Measurements from ENCODE around the gene KCNB1.

Gene KCNB1

DNA sequence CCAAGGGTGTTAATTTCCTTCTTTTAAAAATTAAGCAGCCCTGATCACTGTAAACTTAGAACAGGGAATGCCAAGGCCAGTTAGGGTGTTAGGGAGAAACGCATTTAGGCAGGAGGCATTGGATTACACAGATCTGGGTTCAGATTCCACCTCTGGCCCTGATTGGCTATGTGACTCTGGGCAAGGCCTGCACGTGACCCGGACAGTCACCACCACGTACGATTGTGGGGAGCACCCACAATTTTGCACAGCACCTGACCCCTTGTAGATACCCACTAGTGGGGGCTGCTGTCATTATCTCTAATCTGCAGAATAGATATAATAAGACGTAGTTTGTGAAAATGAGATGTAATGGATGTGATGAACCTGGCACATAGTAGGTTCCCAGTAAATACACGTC is 145.1 kb downstream of the KCNB1 start:
- no peak overlapping the region for H3K27ac ChIP-seq
- TF ChIP-seq, protein P1, sequence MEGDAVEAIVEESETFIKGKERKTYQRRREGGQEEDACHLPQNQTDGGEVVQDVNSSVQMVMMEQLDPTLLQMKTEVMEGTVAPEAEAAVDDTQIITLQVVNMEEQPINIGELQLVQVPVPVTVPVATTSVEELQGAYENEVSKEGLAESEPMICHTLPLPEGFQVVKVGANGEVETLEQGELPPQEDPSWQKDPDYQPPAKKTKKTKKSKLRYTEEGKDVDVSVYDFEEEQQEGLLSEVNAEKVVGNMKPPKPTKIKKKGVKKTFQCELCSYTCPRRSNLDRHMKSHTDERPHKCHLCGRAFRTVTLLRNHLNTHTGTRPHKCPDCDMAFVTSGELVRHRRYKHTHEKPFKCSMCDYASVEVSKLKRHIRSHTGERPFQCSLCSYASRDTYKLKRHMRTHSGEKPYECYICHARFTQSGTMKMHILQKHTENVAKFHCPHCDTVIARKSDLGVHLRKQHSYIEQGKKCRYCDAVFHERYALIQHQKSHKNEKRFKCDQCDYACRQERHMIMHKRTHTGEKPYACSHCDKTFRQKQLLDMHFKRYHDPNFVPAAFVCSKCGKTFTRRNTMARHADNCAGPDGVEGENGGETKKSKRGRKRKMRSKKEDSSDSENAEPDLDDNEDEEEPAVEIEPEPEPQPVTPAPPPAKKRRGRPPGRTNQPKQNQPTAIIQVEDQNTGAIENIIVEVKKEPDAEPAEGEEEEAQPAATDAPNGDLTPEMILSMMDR (conservative IDR thresholded peaks at IDR 0.05) = no peak

DNA sequence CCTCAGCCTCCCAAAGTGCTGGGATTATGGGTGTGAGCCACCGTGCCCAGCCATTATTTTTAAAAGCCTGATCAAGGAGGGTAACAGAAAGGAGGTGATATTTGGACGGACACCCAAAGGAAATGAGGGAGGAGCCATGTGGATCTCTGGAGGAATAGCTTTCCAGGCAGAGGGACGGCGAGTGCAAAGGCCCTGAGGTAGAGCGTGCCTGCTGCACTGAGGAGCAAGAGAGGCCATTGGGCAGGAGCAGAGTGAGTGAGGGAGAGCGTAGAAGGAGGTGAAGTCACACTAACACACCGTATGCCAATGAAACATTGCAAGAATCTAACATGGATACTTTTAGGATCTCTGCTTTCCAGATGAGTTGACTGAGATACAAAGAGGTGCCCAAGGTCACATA is 145.7 kb downstream of the KCNB1 start:
- H3K27ac ChIP-seq = no peak overlapping the region
- TF ChIP-seq, protein P1 (conservative IDR thresholded peaks at IDR 0.05) = no peak

DNA sequence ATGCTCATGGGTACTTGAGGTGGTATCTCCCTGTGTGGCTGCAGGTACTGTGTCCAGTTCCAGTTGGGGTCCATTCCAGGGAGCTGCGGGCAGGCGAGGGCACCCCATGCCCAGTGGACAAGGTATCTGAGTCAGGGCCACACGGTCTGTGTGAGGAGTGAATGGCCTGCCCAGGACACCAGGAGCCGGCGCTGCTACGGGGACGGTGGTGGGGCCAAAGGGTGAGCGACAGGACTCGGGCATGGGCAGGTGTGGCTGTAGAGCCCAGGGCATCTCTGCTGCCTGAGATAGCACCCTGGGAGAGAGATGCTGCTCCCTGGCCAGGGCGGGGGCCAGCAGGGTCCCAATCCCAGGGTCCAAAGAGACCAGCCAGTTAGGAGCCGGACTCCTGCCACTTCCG is 147.0 kb downstream of the KCNB1 start:
- no peak overlapping the region for H3K27ac ChIP-seq
- TF ChIP-seq, protein P1 (conservative IDR thresholded peaks at IDR 0.05) = no peak

DNA sequence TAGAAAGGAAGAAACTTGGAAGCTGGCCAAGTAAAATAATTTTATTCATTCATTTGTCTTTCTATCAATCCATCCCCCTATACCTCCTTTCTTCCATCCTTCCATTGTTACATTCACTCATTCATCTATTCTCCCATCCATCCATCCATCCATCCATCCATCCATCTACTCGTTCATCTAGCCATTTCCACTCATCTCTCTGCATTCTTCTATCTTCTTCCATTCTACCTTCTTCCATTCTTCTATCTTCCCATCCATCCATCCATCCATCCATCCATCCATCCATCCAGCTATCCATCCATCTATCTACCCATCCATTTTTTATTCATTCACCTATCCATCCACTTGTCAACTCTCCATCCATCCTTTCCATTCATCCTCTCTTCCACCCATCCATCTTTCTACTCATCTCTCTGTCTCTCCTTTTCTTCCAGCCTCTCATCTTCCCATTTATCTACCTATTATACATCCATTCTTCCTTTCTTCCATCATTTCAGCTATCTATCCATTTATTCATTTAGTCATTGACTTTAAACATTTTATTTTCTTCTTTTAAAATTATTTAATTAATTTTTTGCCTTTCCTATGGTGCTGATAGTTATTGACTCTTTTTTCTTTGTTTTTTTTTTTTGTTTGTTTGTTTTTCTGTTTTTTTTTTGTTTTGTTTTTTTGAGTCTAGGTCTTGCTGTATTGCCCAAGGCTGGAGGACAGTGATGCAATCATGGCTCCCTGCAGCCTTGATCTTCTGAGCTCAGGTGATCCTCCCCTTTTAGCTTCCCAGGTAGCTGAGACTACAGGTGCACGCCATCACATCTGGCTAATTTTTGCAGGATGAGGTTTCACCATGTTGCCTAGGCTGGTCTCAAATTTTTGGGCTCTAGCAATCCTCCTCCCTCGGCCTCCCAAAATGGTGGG is 151.5 kb downstream of the KCNB1 start:
- TF ChIP-seq, protein P1 (conservative IDR thresholded peaks at IDR 0.05) = no peak
- H3K27ac ChIP-seq = no peak overlapping the region

DNA sequence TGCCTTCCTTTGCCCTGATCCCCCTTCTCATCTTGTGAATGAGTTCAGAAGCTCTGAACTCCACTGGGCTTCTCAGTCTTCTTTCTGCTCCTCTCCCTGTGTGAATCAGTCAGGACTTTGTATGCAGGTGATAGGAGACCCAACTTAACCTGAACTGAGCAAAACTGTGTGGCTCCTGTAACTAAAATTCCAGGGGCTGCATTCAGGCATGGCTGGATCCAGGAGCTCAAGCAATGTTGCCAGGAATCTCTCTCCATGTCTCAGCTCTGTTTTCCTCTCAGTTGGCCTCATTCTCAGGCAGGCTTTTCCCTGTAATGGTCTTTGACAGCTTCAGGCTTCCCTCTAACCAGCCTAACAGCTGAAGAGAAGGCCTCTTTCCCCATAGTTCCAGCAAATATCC is 153.7 kb downstream of the KCNB1 start:
- no peak overlapping the region for H3K27ac ChIP-seq
- TF ChIP-seq, protein P1 (conservative IDR thresholded peaks at IDR 0.05) = no peak

DNA sequence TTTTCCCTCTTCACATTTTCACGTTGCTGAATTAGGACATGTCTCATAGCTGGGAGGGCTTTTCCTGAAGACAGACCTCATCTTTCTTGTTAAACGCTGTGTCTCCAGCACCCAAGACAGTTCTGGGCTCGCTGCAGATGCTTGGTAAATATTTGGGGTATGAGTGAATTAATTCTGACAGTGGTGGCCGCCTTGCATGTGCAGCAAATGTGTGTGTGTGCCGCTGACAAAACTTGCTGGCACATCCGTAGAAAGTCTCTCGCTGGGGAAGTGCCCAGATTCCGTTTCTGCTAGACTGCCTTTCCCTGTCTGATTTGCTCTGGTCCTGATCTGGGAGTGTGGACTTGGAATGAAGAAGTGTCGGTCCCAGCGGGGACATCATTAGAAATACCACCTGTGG is 156.4 kb downstream of the KCNB1 start:
- TF ChIP-seq, protein P1 (conservative IDR thresholded peaks at IDR 0.05) = no peak
- no peak overlapping the region; the same call in 1 of the 2 replicates for H3K27ac ChIP-seq

DNA sequence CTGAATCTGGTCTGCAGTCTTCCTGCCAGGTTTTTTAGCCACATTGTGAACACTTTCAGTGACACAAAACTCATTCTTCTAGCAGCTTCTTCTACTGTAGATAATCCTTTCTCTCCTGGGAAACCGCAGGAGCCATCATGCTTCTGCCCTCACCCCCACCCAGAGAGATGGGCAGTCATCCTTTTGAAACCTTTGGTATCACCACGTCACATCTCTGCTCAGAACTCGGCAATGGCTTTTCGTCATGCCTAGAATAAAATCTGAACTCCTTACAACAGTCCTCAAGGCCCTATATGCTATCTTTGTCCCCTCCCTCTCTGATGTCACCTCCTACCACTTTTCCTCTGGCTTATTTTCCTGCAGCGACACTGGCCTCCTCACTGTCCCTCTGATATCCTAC is 158.2 kb downstream of the KCNB1 start:
- H3K27ac ChIP-seq = peak overlapping the region; percentile 43
- TF ChIP-seq, protein P1 (conservative IDR thresholded peaks at IDR 0.05) = no peak
